H1 (cell line): ENCODE data around the gene SSBP3. TPM values are rescaled to one million over a fixed set of nuclear protein-coding genes. Genes with fewer than 3 reads are reported as not detected.

Source experiments
- CTCF ChIA-PET: fragments of 300-600 bp; sonication (Branson Sonifier 250); formaldehyde crosslinking; loops from one replicate; lab custom pipeline; 2021; ENCODE audit not compliant: partially characterized antibody; lab: Charles Lee
- POLR2A ChIA-PET: fragments of 300-600 bp; sonication (Branson Sonifier 250); formaldehyde crosslinking; loops from one replicate; lab custom pipeline; 2021; ENCODE audit warnings: inconsistent platforms; ENCODE audit not compliant: partially characterized antibody; lab: Charles Lee
- DNase-seq, 2 experiments: peaks; one replicate each; pipeline versions ENCODE4 v3.0.0 to v3.0.0-alpha.2; 2010 to 2022; ENCODE audit warnings: low spot score in 2 of 2, low read depth in 1 of 2, mixed read lengths in 1 of 2
- FAIRE-seq: peaks from 2 replicates; lab custom pipeline; 2011; peaks lifted over from hg19 to GRCh38; lab: Jason Lieb, UNC
- H2AFZ ChIP-seq: 2 replicates; pipeline ENCODE4 v1.8.1; 2012; ENCODE audit warnings: low read length, inconsistent platforms
- H2AK5ac ChIP-seq: 2 replicates; pipeline ENCODE4 v1.6.1; 2013; ENCODE audit warnings: low read depth, low read length
- H2BK120ac ChIP-seq: replicated peaks from 2 replicates; pipeline ENCODE3; 2013; ENCODE audit warnings: low read depth, low read length, inconsistent platforms
- H2BK12ac ChIP-seq: 2 replicates; pipeline ENCODE4 v1.6.1; 2013; ENCODE audit warnings: low read depth, low read length
- H2BK15ac ChIP-seq: 2 replicates; pipeline ENCODE4 v1.6.1; 2013; ENCODE audit warnings: low read length
- H2BK20ac ChIP-seq: 2 replicates; pipeline ENCODE4 v1.6.1; 2013; ENCODE audit warnings: low read length
- H2BK5ac ChIP-seq: 2 replicates; pipeline ENCODE4 v1.6.1; 2013; ENCODE audit warnings: low read depth, low read length
- H3K14ac ChIP-seq: 2 replicates; pipeline ENCODE4 v1.6.1; 2013; ENCODE audit warnings: inconsistent platforms; ENCODE audit not compliant: insufficient read length
- H3K18ac ChIP-seq: 2 replicates; pipeline ENCODE4 v1.6.1; 2013; ENCODE audit warnings: low read length; ENCODE audit errors: extremely low read depth
- H3K23ac ChIP-seq: 2 replicates; pipeline ENCODE4 v1.6.1; 2013; ENCODE audit warnings: inconsistent platforms; ENCODE audit not compliant: insufficient read length
- H3K23me2 ChIP-seq: 2 replicates; pipeline ENCODE4 v1.6.1; 2013; ENCODE audit warnings: low read depth, low read length
- H3K27ac ChIP-seq: 2 replicates; pipeline ENCODE4 v1.6.1; 2011; ENCODE audit warnings: low read depth, low read length, inconsistent platforms
- H3K27me3 ChIP-seq, 4 experiments: replicated peaks in 1 of 4; 1 replicate in 1 of 4; 2 replicates in 3 of 4; pipeline versions ENCODE4 v1.6.1 to v1.8.1; 2011 to 2013; ENCODE audit warnings: low read length in 3 of 4, mild to moderate bottlenecking in 3 of 4, inconsistent platforms in 2 of 4, mixed read lengths in 2 of 4, moderate library complexity in 1 of 4; ENCODE audit not compliant: control insufficient read depth in 3 of 4, insufficient read depth in 3 of 4; ENCODE audit errors: extremely low read depth in 1 of 4
- H3K36me3 ChIP-seq, 4 experiments: 2 replicates each; pipeline versions ENCODE4 v1.6.1 to v1.8.1; 2011 to 2013; ENCODE audit warnings: mild to moderate bottlenecking in 4 of 4, low read length in 3 of 4, moderate library complexity in 2 of 4, control low read depth in 1 of 4, inconsistent platforms in 1 of 4; ENCODE audit not compliant: insufficient read depth in 4 of 4, control insufficient read depth in 2 of 4
- H3K4ac ChIP-seq: replicated peaks from 2 replicates; pipeline ENCODE3; 2013; ENCODE audit warnings: low read length, low read depth, mixed read lengths, inconsistent platforms; ENCODE audit not compliant: insufficient read length
- H3K4me1 ChIP-seq, 4 experiments: replicated peaks in 1 of 4; 1 replicate in 1 of 4; 2 replicates in 3 of 4; pipeline versions ENCODE4 v1.6.1 to v1.8.1; 2011 to 2013; ENCODE audit warnings: low read length in 3 of 4, inconsistent platforms in 2 of 4, mixed read lengths in 1 of 4; ENCODE audit not compliant: insufficient read depth in 4 of 4, control insufficient read depth in 3 of 4
- H3K4me2 ChIP-seq, 2 experiments: 2 replicates each; pipeline versions ENCODE4 v1.6.1 to v1.8.1; 2011 to 2013; ENCODE audit warnings: low read depth in 2 of 2, low read length in 2 of 2, control low read depth in 1 of 2, inconsistent platforms in 1 of 2, mild to moderate bottlenecking in 1 of 2; ENCODE audit not compliant: insufficient read depth in 1 of 2
- H3K4me3 ChIP-seq, 4 experiments: fragments of 200-600, 300-600 bp in 1 of 4; sonication (generic), shearing (Covaris generic), sonication (Bioruptor Twin) in 1 of 4; 2 replicates each; pipeline versions ENCODE4 v1.5.1 to v1.8.1; 2011 to 2016; ENCODE audit warnings: low read length in 4 of 4, low read depth in 3 of 4, control low read depth in 2 of 4, inconsistent platforms in 2 of 4, mild to moderate bottlenecking in 2 of 4, mixed read lengths in 1 of 4, moderate library complexity in 1 of 4; ENCODE audit not compliant: insufficient read depth in 2 of 4; ENCODE audit errors: extremely low read depth in 1 of 4
- H3K56ac ChIP-seq: replicated peaks from 2 replicates; pipeline ENCODE3; 2013; ENCODE audit warnings: low read depth, mild to moderate bottlenecking, mixed read lengths, low read length, inconsistent platforms; ENCODE audit not compliant: insufficient read length
- H3K79me1 ChIP-seq: 2 replicates; pipeline ENCODE4 v1.6.1; 2013; ENCODE audit warnings: low read depth, low read length, control low read depth
- H3K79me2 ChIP-seq, 2 experiments: 2 replicates each; pipeline versions ENCODE4 v1.6.1 to v1.8.1; 2012 to 2013; ENCODE audit warnings: low read length in 2 of 2, mild to moderate bottlenecking in 2 of 2, inconsistent platforms in 1 of 2; ENCODE audit not compliant: insufficient read depth in 2 of 2, control insufficient read depth in 1 of 2
- H3K9ac ChIP-seq, 4 experiments: replicated peaks in 1 of 4; 1 replicate in 1 of 4; 2 replicates in 3 of 4; pipeline versions ENCODE4 v1.6.1 to v1.8.1; 2011 to 2013; ENCODE audit warnings: low read depth in 3 of 4, low read length in 3 of 4, control low read depth in 2 of 4, mild to moderate bottlenecking in 2 of 4, moderate library complexity in 2 of 4, inconsistent platforms in 1 of 4; ENCODE audit errors: extremely low read depth in 1 of 4
- H3K9me3 ChIP-seq, 2 experiments: 2 replicates each; pipeline versions ENCODE4 v1.6.1 to v1.8.1; 2012 to 2013; ENCODE audit warnings: mild to moderate bottlenecking in 2 of 2, moderate library complexity in 2 of 2, control low read depth in 1 of 2, inconsistent platforms in 1 of 2, low read depth in 1 of 2, low read length in 1 of 2, mixed read lengths in 1 of 2; ENCODE audit not compliant: insufficient read depth in 2 of 2
- H4K20me1 ChIP-seq, 2 experiments: replicated peaks in 1 of 2; 2 replicates each; pipeline versions ENCODE3 to v1.8.1; 2011 to 2013; ENCODE audit warnings: inconsistent platforms in 2 of 2, low read length in 2 of 2, mild to moderate bottlenecking in 1 of 2; ENCODE audit not compliant: insufficient read depth in 2 of 2, control insufficient read depth in 1 of 2
- H4K5ac ChIP-seq: 2 replicates; pipeline ENCODE4 v1.6.1; 2013; ENCODE audit warnings: low read length, low read depth, mixed read lengths, inconsistent platforms; ENCODE audit not compliant: insufficient read length
- H4K8ac ChIP-seq: 2 replicates; pipeline ENCODE4 v1.8.0; 2013; ENCODE audit warnings: mild to moderate bottlenecking, moderate library complexity, low read length, inconsistent platforms; ENCODE audit not compliant: insufficient read depth; ENCODE audit errors: extremely low read depth
- H4K91ac ChIP-seq: replicated peaks from 2 replicates; pipeline ENCODE3; 2013; ENCODE audit warnings: low read length, mixed read lengths, inconsistent platforms; ENCODE audit not compliant: insufficient read length
- CBX5 ChIP-seq: fragments of 300-800, 300-1000 bp; sonication (generic); IDR thresholded peaks from 2 replicates; pipeline ENCODE4 v1.7.1; 2016; ENCODE audit warnings: antibody characterized with exemption, low read length, low read depth
- CTBP2 ChIP-seq: IDR thresholded peaks from 2 replicates; pipeline ENCODE4 v1.7.0; 2011; ENCODE audit warnings: borderline replicate concordance, mild to moderate bottlenecking, moderate library complexity, mixed read lengths, low read length; ENCODE audit not compliant: insufficient read depth, insufficient read length
- EP300 ChIP-seq, 2 experiments: IDR thresholded peaks; 1 replicate in 1 of 2; 2 replicates in 1 of 2; pipeline ENCODE4 v1.6.1; 2011 to 2012; ENCODE audit warnings: low read depth in 2 of 2, low read length in 2 of 2, mild to moderate bottlenecking in 2 of 2, borderline replicate concordance in 1 of 2, inconsistent platforms in 1 of 2, moderate library complexity in 1 of 2
- POU5F1 ChIP-seq: IDR thresholded peaks from 2 replicates; pipeline ENCODE4 v1.6.1; 2011; ENCODE audit warnings: low read depth, mild to moderate bottlenecking, low read length, moderate library complexity
- SIN3A ChIP-seq, 2 experiments: IDR thresholded peaks in 1 of 2; conservative IDR thresholded peaks in 1 of 2; 2 replicates each; pipeline ENCODE4 v1.6.1; 2011 to 2012; ENCODE audit warnings: low read length in 2 of 2, improper control_type of control experiment in 1 of 2, low read depth in 1 of 2, mild to moderate bottlenecking in 1 of 2
- TBP ChIP-seq: IDR thresholded peaks from 2 replicates; pipeline ENCODE4 v1.6.1; 2011; ENCODE audit warnings: low read depth, low read length, improper control_type of control experiment
- WGBS, 2 experiments: shearing (Covaris generic) in 1 of 2; methylation state at CpG; one replicate each; pipeline versions ENCODE4 v1.1.6 to v1.1.7; 2013 to 2015; ENCODE audit warnings: low lambda C conversion rate in 2 of 2, mixed read lengths in 2 of 2, inconsistent platforms in 1 of 2, low coverage in 1 of 2, missing lambda C conversion rate in 1 of 2; ENCODE audit not compliant: insufficient replicate concordance in 2 of 2, insufficient coverage in 1 of 2, insufficient read length in 1 of 2; ENCODE audit errors: extremely low coverage in 1 of 2, missing lambda C conversion rate in 1 of 2; 5-methylcytosine and 5-hydroxymethylcytosine counted together
- polyA plus RNA-seq, 7 experiments: library from polyadenylated mRNA; depleted of rRNA in 3 of 7; stranded (reverse) in 5 of 7; unstranded in 2 of 7; fragments of >200 nt in 5 of 7; fragments of 200-250 nt in 2 of 7; gene quantifications; 1 replicate in 5 of 7; 2 replicates in 1 of 7; 4 replicates in 1 of 7; pipeline versions ENCODE4 v1.2.1 to v1.2.3, GENCODE V29; 2011 to 2013; ENCODE audit warnings: missing spikeins in 2 of 7, mixed read lengths in 2 of 7
- total RNA-seq: library from RNA; stranded (reverse); fragmentation: NEBNext Ultra II Directional; extraction: Animal tissue kit (Norgen Biotek cat#: 25700); gene quantifications from 2 replicates; pipeline ENCODE4 v1.2.1, GENCODE V29; 2021

Gene SSBP3
- total and polyA plus RNA-seq, 2 of the 8 experiments (the other 6 are each of a cell fraction or from before 2014, with no cell fraction given), result 99.7 to 133 TPM

DNA sequence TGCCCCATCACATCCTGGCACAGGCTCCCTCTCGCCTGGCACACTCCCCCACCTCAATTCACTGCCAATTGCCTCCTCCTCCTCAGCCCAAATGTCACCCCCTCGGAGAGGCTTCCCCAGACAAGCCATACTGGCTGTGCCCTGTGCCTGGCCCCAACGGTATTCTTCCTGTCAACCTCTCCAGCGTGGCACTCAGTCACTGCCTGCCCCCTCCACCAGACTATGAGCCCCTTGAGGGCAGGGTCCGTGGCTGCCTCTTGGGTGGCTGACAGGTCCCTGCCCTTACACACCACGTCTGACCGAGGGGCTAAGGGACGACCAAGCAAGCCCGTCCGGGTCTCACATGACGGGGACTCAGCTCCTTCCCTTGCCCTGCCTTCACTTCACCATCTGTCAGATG lies 131.3 kb downstream of the SSBP3 start:
- Histone ChIP-seq H4K20me1 (peaks cover 18 to 23% of the 10 kb centered on the region in 2 experiments), H4K91ac (no peak overlapping the region), H3K23me2 (no peaks in the 10 kb centered on the region), H3K56ac (no peak overlapping the region), H3K79me2 (peaks cover 0 to 79% of the 10 kb centered on the region in 2 experiments; a peak in 2 of 4 replicates), H3K79me1 (peaks cover 29% of the 10 kb centered on the region; the same call in 1 of the 2 replicates), H2BK120ac (no peak overlapping the region), H2AFZ (no peak overlapping the region), H4K8ac (no peak overlapping the region), H2AK5ac (no peak overlapping the region), H3K4ac (no peak overlapping the region), H4K5ac (no peak overlapping the region), H3K4me2 (no peak overlapping the region), H3K4me3 (no peak overlapping the region), H3K14ac (no peak overlapping the region), H3K27me3 (no peaks in the 10 kb centered on the region), H3K9ac (no peak overlapping the region), H3K23ac (no peak overlapping the region), H3K4me1 (peaks cover 9 to 28% (median 21%) of the 10 kb centered on the region in 4 experiments), H3K18ac (no peak overlapping the region), H3K9me3 (no peaks in the 10 kb centered on the region), H2BK12ac (no peak overlapping the region), H3K36me3 (peaks cover 0 to 2% (median under 1%) of the 10 kb centered on the region in 4 experiments; a peak in 2 of 8 replicates), H2BK5ac (peak overlapping the region; percentile 68), H2BK20ac (no peak overlapping the region), H3K27ac (no peak overlapping the region), H2BK15ac (no peak overlapping the region)
- 88% methylated on average over 10 of the region's 11 CpGs; no CpG with 5 or more reads in 1 of the 2 experiments for WGBS, 2 experiments
- TF ChIP-seq SIN3A (conservative IDR thresholded peaks at IDR 0.05 in 1 of 2, IDR thresholded peaks at IDR 0.05 in 1 of 2; ENCODE audit: low read depth in 1 of 2, low read length in 2 of 2), result no peak
- TF ChIP-seq TBP, result no peak
- no peak for TF ChIP-seq POU5F1
- TF ChIP-seq CTBP2, result no peak
- no peak for TF ChIP-seq CBX5
- TF ChIP-seq EP300 (IDR thresholded peaks at IDR 0.05; ENCODE audit: borderline replicate concordance in 1 of 2, low read depth in 2 of 2, low read length in 2 of 2), result no peak
- no peak for FAIRE-seq
- no peak for DNase-seq
- CTCF ChIA-PET, result interaction anchor here (0.7 to 5.8 kb wide), 17 partner anchors 10 to 209 kb away, joined by 3 to 36 read pairs (median 4); no protein-coding TSS in a partner anchor
- POLR2A ChIA-PET, result interaction anchor here (0.6 to 2.6 kb wide), 6 partner anchors 9 to 117 kb away, joined by 3 to 9 read pairs (median 3); no protein-coding TSS in a partner anchor
